SU-DHL-6 (cell line): ENCODE measurements around the gene ZBTB44.

Experiments
- H2AFZ ChIP-seq: fragments of 200-600 bp; sonication (generic); 2 replicates; pipeline ENCODE4 v1.6.1; 2014; ENCODE audit warnings: low read depth, mild to moderate bottlenecking, moderate library complexity, mixed read lengths, antibody characterized with exemption, low read length; ENCODE audit not compliant: severe bottlenecking
- H3F3A ChIP-seq: fragments of 200-600 bp; shearing (Covaris generic); 2 replicates; pipeline ENCODE4 v1.6.0; 2016; ENCODE audit warnings: antibody characterized with exemption, mild to moderate bottlenecking; ENCODE audit not compliant: insufficient read depth
- H3K27ac ChIP-seq: fragments of 200-600 bp; sonication (generic); 2 replicates; pipeline ENCODE4 v1.5.1; 2016; ENCODE audit warnings: low read depth, mild to moderate bottlenecking, low read length, moderate library complexity, mixed read lengths
- H3K27me3 ChIP-seq: fragments of 200-600 bp; sonication (generic), shearing (Covaris generic); 2 replicates; pipeline ENCODE4 v1.6.0; 2014; ENCODE audit warnings: mild to moderate bottlenecking, low read length
- H3K36me3 ChIP-seq: fragments of 200-600 bp; sonication (generic); 2 replicates; pipeline ENCODE4 v1.6.1; 2014; ENCODE audit warnings: mild to moderate bottlenecking, low read length, mixed read lengths
- H3K4me2 ChIP-seq: fragments of 300-600, 200-600 bp; shearing (Covaris generic), sonication (generic); 2 replicates; pipeline ENCODE4 v1.6.0; 2014; ENCODE audit warnings: low read length, low read depth, mild to moderate bottlenecking; ENCODE audit not compliant: poor library complexity, severe bottlenecking
- H3K4me3 ChIP-seq: fragments of 200-600 bp; sonication (generic); 2 replicates; pipeline ENCODE4 v1.5.1; 2014; ENCODE audit warnings: antibody characterized with exemption, low read length, mild to moderate bottlenecking, mixed read lengths; ENCODE audit not compliant: insufficient read depth, poor library complexity, severe bottlenecking
- H3K79me2 ChIP-seq: fragments of 200-600 bp; sonication (generic); 2 replicates; pipeline ENCODE4 v1.6.1; 2014; ENCODE audit warnings: mild to moderate bottlenecking, low read length, moderate library complexity; ENCODE audit not compliant: insufficient read depth
- H3K9ac ChIP-seq: fragments of 200-600 bp; sonication (generic); 2 replicates; pipeline ENCODE4 v1.7.0; 2014; ENCODE audit warnings: mild to moderate bottlenecking, low read length
- H3K9me2 ChIP-seq: fragments of 200-600 bp; sonication (generic); replicated peaks from 2 replicates; pipeline ENCODE4 v1.6.1; 2014; ENCODE audit warnings: low read length; ENCODE audit not compliant: insufficient read depth
- H3K9me3 ChIP-seq: fragments of 200-600 bp; sonication (generic); 2 replicates; pipeline ENCODE4 v1.6.1; 2014; ENCODE audit warnings: low read length, mixed read lengths; ENCODE audit not compliant: insufficient read depth
- H4K20me1 ChIP-seq: fragments of 200-600 bp; sonication (generic); 2 replicates; pipeline ENCODE4 v1.6.1; 2014; ENCODE audit warnings: low read depth, mild to moderate bottlenecking, antibody characterized with exemption, low read length, moderate library complexity, mixed read lengths
- EZH2phosphoT487 ChIP-seq: fragments of 200-600 bp; sonication (generic), shearing (Covaris generic); conservative IDR thresholded peaks from 2 replicates; pipeline ENCODE4 v1.6.1; 2018; ENCODE audit warnings: mild to moderate bottlenecking, antibody characterized with exemption, low read length, moderate library complexity, mixed read lengths
- TF ChIP-seq, protein P1 (sequence below): fragments of 200-600 bp; sonication (generic); IDR thresholded peaks from one replicate; pipeline ENCODE4 v1.5.1; 2017; ENCODE audit warnings: antibody characterized with exemption, mild to moderate bottlenecking, low read length, moderate library complexity; ENCODE audit not compliant: insufficient read depth, poor library complexity, severe bottlenecking

ZBTB44 gene

DNA sequence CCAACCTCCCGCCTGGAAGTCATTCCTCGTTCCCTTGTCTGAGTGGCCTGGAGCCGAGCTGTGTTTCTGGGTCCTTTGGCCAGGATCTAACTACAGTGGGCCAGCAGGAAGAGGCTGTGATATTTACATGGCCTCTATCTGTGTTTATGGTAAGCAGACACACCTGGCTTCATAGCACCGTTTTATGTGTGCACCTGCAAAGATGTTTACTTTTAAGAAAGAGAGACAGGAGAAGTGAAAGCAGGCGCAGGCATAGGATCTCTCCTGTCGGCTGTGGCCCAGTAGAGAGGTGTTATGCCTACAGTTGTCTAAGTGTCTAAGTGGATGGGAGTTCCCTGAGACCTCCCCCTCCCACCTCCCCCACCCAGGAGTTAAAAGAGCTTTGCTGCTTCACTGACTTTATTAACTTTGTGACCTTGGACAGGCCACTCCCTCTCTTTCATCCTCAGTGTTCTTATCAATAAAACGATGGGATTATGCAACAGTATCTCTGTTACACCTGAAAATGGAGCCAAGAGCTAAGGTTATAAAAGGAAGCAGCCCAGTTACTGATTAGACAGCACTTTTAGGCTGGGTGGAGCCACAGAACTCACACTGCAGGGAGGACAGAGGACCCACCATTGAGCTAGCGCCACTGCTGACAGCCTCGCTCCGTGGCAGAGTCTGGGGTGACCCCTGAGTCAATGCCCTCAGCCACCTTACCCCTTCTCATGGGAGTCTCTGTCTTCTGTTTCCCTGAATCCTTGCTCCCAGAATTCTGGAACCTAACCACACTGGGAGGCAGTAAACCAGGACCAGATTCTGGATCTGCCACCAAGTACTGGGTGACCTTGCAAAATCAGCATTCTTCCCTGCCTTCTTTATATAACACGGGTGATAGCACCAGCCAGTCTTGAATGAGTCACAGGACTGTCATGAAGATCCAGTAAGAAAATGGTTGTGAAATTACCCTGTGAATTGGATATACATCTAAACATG is 133.1 kb downstream of the ZBTB44 start:
- peak overlapping the region; percentile 56 for H3K9ac ChIP-seq
- TF ChIP-seq EZH2phosphoT487 = no peak
- TF ChIP-seq, protein P1, sequence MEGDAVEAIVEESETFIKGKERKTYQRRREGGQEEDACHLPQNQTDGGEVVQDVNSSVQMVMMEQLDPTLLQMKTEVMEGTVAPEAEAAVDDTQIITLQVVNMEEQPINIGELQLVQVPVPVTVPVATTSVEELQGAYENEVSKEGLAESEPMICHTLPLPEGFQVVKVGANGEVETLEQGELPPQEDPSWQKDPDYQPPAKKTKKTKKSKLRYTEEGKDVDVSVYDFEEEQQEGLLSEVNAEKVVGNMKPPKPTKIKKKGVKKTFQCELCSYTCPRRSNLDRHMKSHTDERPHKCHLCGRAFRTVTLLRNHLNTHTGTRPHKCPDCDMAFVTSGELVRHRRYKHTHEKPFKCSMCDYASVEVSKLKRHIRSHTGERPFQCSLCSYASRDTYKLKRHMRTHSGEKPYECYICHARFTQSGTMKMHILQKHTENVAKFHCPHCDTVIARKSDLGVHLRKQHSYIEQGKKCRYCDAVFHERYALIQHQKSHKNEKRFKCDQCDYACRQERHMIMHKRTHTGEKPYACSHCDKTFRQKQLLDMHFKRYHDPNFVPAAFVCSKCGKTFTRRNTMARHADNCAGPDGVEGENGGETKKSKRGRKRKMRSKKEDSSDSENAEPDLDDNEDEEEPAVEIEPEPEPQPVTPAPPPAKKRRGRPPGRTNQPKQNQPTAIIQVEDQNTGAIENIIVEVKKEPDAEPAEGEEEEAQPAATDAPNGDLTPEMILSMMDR = no peak
- H3K36me3 ChIP-seq = no peaks in the 10 kb centered on the region
- H3K9me3 ChIP-seq = no peaks in the 10 kb centered on the region
- no peaks in the 10 kb centered on the region for H3K27me3 ChIP-seq
- H3K4me3 ChIP-seq = peak overlapping the region; percentile 36
- H3K27ac ChIP-seq = peak overlapping the region; percentile 100
- peak overlapping the region; percentile 72 for H3K4me2 ChIP-seq
- H4K20me1 ChIP-seq = no peaks in the 10 kb centered on the region
- no peaks in the 10 kb centered on the region for H3K9me2 ChIP-seq
- H2AFZ ChIP-seq = no peak overlapping the region
- peaks cover 85% of the 10 kb centered on the region for H3K79me2 ChIP-seq
- peaks cover 45% of the 10 kb centered on the region for H3F3A ChIP-seq

DNA sequence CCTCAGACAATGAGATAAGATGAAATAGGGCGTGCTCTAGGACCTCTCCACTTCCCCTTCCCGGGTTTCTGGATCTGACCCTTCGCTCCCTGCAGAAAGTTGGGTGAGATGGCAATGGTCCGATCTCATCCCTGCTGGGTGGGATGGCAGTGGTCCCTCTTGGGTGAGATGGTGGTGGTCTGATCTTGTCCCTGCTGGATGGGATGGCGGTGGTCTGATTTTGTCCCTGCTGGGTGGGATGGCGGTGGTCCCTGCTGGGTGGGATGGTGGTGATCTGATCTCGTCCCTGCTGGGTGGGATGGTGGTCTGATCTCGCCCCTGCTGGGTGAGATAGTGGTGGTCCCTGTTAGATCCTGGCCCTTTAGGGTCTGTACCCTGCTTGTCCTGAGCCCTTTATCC is 133.8 kb downstream of the ZBTB44 start:
- peaks cover 48% of the 10 kb centered on the region for H3F3A ChIP-seq
- H3K27me3 ChIP-seq = no peaks in the 10 kb centered on the region
- H3K79me2 ChIP-seq = peaks cover 85% of the 10 kb centered on the region
- no peaks in the 10 kb centered on the region for H4K20me1 ChIP-seq
- no peak overlapping the region for H2AFZ ChIP-seq
- TF ChIP-seq EZH2phosphoT487 = no peak
- TF ChIP-seq, protein P1 = no peak
- H3K27ac ChIP-seq = peak overlapping the region; percentile 100
- H3K9me2 ChIP-seq = no peaks in the 10 kb centered on the region
- H3K9ac ChIP-seq = peak overlapping the region; percentile 56
- H3K4me2 ChIP-seq = peak overlapping the region; percentile 72
- H3K36me3 ChIP-seq = no peaks in the 10 kb centered on the region
- no peaks in the 10 kb centered on the region for H3K9me3 ChIP-seq
- peak overlapping the region; percentile 36 for H3K4me3 ChIP-seq

DNA sequence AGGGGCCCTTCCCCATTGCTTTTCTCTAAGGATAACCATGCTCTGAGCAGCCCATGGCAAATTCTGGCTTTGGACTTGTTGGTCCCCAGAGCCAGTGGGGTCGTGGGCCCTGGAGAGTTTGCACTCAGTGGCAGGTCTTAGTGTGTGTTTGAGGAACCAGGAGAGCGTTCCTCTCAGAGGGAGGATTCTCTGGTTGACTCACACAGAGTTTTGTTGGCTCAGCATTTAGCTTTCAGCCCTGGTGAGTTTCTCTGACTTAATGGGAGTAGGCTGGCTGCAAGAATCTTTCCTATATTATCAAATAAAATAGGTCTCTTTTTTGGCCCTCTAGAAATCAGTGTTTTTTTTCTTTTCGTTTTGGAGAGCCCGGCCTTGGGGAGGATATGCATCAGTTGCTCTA is 134.2 kb downstream of the ZBTB44 start:
- H3K36me3 ChIP-seq = no peaks in the 10 kb centered on the region
- no peaks in the 10 kb centered on the region for H3K9me2 ChIP-seq
- peaks cover 81% of the 10 kb centered on the region for H3K79me2 ChIP-seq
- no peaks in the 10 kb centered on the region for H4K20me1 ChIP-seq
- H3F3A ChIP-seq = peaks cover 51% of the 10 kb centered on the region
- H3K27me3 ChIP-seq = no peaks in the 10 kb centered on the region
- TF ChIP-seq, protein P1 = no peak
- TF ChIP-seq EZH2phosphoT487 = no peak
- H3K27ac ChIP-seq = peak overlapping the region; percentile 100
- peak overlapping the region; percentile 56 for H3K9ac ChIP-seq
- no peak overlapping the region for H2AFZ ChIP-seq
- H3K4me3 ChIP-seq = peak overlapping the region; percentile 36
- H3K9me3 ChIP-seq = no peaks in the 10 kb centered on the region
- peak overlapping the region; percentile 72 for H3K4me2 ChIP-seq
